Right hindlimb (tissue), 1 donor: ENCODE results near the gene USP5.

Source experiments
- DNase-seq: peaks from one replicate; pipeline ENCODE4 v3.0.0-alpha.2; 2018

The USP5 gene

DNA sequence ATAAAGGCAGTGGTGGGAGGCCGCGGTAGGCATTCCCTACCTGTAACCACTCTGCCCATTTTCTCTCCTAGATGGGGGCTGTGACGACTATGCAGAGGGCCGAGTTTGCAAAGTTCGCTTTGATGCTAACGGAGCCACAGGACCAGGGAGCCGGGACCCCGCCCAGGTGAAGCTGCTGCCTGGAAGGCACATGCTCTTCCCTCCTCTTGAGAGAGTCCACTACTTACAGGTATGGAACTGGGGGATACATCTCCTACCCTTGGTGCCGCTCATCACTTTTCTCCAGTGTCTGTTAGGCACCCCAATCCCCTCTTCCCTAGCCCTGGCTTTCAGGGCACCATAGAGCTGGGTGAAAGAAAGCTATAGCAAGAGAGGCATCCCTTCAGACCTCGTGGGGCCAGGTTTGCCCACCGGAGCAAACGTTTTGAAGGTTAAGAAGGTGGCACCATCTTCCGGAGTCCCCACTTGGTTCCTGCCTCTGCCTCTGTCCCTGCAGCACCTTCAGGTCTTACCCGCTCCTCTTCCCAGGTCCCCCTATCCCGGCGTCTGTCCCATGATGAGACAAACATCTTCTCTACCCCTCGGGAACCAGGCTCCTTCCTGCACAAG lies 25.7 kb upstream of the USP5 start:
- DNase-seq = no peak

DNA sequence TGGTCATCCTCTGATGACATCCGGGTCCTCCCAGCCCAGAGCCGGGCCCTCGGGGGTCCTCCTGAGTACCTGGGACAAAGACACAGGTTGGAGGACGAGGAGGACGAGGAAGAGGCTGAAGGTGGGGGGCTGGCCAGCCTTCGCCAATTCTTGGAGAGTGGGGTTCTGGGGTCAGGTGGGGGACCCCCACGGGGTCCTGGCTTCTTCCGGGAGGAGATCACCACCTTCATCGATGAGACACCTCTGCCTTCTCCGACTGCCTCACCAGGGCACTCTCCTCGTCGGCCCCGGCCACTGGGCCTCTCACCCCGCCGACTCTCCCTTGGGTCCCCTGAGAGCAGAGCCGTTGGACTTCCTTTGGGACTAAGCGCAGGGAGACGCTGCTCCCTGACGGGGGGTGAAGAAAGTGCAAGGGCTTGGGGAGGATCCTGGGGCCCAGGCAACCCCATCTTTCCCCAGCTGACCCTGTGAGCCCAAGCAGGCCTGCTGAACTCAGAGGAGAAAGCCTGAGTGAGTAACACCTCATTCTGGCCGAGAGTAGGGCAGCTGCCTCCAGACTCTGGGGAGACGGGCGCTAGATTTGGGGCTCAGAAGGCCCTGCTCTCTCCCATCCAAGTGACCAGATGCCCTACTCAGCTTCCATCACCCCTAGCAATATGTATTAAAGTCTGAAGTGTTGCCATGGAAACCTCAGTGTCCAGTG lies 25.1 kb upstream of the USP5 start:
- peak; percentile 33 for DNase-seq

DNA sequence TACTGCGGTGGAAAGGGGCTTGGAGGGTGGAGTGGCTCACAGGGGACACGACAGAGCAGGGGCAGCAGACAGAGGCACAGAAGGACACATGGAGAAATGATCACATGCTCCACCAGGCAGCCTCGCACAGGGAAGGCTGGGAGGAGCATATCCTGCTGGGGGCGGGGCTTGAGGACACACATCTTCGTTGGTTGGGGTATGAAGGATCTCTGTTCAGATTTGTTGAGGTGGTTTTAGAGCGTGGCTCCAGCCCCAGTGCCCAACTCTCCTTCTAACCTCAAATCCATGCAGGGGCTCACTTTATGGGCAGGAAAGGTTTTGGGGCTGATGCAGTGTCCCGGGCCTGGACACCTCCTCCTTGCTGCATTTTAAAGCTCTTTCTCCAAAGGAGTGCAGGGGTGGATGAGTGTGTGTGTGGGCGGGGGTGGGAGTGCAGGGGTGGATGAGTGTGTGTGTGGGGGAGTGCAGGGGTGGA lies 24.5 kb upstream of the USP5 start:
- DNase-seq = peak; percentile 92

DNA sequence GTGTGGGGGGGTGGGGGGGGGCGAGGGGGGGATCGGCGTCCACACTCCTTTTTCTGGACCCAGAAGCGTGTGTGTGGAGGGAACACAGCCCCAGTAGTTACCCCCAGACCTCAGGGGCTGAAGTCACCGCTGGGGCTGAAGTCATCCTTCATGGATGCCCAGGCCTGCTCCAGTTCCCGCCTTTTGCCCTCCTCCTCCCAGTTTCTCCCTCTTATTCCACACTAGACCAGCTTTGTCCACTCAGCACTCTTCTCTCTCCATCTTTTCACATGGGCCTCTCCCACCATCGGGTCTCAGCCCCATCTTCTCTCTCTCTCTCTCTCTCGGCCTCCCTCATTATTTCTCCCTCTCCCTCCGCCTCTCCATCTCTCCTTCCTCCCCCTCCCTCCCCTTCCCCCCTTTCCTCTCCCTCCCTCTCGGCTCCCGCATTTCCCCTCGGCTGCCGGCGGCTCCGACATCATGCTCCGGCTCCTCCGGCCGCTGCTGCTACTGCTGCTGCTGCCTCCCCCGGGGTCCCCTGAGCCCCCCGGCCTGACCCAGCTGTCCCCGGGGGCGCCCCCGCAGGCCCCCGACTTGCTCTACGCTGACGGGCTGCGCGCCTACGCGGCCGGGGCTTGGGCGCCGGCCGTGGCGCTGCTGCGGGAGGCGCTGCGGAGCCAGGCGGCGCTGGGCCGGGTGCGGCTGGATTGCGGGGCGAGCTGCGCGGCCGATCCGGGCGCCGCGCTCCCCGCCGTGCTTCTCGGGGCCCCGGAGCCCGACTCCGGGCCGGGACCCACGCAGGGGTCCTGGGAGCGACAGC lies 23.8 kb upstream of the USP5 start, which contains the start of gene P3H3:
P3H3 (plus strand) TSS at position 426 of the 799 bp plus-strand sequence; CDS start at position 460, 34 bp downstream.
- DNase-seq = peak; percentile 79

DNA sequence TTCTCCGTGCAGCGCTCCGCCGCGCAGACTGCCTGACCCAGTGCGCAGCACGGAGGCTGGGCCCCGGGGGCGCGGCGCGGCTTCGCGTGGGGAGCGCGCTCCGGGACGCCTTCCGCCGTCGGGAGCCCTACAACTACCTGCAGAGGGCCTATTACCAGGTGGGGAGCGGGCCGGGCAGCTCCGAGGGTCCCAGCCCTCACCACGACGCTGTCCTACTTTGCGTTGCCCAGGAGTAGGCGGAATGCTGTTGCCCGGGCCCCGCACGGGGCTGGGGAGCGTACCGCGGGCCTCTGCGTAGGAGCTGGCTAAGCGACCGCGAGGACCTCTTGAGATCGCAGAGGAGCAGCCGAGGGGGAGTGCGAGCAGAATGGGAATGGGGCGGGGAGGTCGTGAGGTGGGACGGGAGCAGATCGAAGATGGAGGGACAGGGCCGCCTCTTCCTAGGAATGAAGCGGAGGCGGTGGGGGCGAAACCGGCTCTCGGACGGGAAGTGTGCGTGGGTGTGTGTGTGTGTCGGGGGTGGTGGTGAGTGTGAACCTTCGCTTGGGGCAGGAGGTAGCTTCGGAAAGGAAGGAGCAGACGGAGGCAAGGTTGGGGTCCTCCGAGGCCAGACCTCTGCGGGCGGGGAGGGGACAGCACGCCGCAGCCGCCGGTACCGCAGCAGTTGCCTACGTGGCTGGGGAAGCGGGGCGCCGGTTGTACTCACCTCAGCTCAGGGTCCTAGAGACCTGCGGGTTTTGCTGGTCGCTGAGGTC lies 23.0 kb upstream of the USP5 start:
- DNase-seq = peak; percentile 75

DNA sequence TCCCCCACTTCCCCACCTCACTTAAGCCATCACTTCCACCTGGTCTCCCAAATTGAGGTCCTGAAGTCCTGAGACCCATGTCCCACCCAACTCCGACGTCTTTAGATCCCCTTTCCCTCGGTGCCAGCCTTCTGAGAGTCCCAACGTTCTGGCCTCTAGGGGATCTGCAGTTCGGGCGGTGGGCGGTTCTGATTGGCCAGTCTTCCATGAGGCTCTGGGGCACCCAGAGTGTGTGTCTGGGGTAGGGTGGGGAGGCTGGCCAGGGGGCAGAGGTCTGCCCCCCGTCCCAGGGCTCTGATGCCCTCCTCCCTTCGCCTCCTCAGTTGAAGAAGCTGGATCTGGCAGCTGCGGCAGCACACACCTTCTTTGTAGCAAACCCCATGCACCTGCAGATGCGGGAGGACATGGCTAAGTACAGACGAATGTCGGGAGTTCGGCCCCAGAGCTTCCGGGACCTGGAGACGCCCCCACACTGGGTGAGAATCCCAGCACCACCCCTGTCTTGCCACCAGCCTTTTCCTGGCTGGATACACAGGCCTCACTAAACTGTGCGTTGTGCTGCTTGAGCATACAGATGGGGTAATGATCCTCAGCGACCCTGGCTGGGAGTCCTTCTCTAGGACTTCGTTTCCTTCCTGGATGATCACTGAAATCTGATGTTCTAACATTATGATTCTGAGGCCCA lies 22.3 kb upstream of the USP5 start:
- no peak for DNase-seq

DNA sequence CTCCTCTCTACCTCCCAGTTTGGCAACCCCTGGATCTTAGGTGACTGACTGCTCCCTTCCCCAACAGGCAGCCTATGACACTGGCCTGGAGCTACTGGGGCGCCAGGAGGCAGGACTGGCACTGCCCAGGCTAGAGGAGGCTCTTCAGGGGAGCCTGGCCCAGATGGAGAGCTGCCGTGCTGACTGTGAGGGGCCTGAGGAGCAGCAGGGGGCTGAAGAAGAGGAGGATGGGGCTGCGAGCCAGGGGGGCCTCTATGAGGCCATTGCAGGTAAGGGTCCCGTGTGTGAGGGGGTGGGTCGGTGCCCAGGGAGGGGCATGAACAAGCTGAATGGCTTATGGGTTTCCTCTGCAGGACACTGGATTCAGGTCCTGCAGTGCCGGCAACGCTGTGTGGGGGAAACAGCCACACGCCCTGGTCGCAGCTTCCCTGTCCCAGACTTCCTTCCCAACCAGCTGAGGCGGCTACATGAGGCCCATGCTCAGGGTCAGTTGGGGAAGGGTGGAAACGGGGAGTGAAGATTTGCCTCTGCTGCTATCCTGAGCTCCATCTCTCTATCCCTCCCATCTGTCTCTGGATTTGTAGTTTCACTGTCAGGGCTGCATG lies 21.6 kb upstream of the USP5 start:
- peak; percentile 21 for DNase-seq

DNA sequence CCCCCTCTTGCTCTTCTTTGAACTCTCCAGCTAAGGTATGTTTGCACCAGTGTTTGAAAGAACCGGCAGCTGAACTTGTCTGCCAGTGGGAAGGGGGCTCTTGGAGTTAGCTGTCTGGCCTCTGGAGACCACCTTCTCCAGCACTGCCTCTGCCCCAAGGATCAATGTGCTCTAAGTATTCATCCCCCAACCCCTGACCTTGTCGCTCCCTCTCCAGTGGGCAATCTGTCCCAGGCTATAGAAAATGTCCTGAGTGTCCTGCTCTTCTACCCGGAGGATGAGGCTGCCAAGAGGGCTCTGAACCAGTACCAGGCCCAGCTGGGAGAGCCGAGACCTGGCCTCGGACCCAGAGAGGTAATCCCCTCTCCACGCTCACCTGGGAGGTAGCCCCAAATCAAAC lies 21.0 kb upstream of the USP5 start:
- no peak for DNase-seq

DNA sequence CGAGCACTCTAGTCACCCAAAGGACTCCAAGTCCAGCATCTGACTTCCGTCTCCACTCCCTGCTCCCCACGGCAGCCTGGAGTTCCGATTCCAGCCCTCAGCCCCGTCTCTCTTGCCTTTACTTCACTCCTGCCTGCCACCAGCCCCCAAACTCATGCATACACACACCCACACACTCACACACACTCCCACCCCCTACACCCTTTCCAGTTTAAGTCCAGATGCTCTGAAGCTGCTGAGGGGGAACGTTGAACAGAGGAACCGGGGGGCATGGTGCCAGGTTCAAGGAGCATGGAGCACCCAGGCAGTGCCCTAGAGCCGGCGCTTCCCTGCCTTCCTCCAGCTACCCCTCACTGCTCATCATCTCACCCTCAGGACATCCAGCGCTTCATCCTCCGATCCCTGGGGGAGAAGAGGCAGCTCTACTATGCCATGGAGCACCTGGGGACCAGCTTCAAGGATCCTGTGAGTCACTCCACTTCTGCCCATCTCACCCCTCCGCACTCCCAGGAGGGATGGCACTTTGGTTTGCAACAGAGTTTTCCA lies 20.4 kb upstream of the USP5 start:
- peak; percentile 15 for DNase-seq

DNA sequence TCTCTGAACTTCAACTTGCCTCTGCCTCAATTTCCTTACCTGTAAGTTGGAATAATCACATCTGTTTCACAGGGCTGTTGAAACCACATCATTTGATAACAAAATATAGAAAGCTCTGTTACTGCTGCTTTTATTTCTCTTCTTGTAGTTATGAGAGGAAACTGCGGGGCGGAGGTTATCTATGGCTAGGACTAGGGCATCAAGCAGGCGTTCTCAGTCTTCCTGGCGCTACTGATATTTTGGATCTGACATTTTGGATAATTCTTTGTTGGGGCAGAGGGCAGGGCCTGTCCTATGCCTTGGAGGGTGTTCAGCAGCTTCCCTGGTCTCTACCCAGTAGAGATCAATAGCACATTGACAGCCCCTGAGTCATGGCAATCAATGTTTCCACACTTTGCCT lies 19.8 kb upstream of the USP5 start:
- DNase-seq = no peak

DNA sequence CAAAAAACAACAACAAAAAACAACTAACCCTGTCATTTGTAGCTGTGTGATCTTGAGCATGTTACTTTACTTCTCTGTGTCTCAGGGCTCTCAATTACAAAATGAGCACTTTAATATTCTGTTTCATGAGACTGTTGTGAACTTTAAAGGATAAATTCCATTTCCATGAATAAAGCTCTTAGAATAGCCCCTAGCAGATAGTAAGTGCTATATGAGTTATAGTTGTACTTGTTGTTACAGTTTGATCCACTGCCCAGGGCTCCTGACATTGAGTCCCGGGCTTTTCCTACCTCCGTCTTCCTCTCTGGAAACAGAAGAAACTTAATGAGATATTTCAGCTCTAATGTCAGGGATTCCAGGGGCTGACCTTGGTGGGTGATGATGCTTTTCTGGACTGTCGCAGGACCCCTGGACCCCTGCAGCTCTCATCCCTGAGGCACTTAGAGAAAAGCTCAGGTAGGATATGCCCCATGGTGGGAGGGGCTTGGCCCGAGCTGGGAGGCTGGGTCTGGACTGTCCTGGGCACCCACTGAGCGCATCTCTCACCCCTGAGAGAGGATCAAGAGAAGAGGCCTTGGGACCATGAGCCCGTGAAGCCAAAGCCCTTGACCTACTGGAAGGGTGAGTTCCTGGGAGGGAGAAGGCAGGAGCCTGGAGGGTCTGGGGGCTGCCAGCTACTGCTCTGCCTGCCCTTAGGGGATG lies 18.6 kb upstream of the USP5 start:
- DNase-seq = no peak

DNA sequence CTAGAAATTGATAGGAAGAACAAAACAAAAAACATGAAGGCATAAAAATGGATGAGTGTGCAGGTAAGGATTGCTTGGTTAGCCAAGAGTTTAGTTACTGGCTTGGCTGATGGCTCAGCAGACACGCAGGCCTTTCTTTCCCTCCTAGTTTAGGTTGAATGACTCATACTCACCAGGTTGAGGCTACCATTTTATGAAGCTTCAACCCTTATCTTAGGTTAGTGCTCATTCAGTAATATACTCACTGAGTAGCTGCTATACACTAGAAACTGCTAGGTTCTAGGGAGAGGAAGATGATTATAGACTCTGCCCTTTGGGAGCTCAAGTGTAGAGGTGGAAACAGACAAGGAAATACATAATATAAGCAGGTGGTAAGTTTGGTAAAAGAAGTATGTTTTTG lies 17.7 kb upstream of the USP5 start:
- DNase-seq = no peak

DNA sequence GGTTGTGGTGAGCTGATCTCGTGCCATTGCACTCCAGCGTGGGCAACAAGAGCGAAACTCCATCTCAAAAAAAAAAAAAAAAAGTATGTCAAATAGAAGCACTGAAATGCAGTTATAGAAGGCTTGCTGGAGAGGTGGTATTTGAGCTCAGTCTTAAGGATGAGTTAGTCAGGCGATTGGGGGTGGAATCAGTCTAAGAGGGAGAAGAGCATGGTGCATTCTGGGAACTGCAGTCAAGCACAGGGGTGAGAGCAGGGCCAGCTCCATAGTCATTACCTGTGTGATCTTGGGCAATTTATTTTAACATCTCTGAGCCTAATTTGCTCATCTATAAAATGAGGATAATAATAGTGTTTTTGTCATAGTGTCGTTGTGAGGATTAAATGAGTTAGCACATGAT lies 17.1 kb upstream of the USP5 start:
- DNase-seq = no peak

DNA sequence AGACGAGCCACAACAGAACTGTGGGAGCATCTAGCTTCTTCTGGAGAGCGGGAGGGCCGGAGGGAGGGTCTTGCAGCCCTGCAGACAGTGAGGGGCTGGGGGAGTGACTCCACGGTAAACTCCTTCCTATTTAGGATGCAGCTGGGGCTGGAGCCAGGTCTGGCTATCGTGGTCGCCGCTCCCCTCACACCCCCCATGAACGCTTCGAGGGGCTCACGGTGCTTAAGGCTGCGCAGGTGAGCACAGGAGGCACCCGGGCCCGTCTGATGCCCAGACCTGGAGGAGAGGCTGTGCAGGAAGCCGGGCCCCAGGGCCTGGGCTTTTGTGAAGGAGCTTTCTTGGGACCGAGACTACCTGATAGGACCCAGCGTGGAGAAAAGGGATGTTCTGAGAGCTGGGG lies 15.1 kb upstream of the USP5 start:
- DNase-seq = no peak

DNA sequence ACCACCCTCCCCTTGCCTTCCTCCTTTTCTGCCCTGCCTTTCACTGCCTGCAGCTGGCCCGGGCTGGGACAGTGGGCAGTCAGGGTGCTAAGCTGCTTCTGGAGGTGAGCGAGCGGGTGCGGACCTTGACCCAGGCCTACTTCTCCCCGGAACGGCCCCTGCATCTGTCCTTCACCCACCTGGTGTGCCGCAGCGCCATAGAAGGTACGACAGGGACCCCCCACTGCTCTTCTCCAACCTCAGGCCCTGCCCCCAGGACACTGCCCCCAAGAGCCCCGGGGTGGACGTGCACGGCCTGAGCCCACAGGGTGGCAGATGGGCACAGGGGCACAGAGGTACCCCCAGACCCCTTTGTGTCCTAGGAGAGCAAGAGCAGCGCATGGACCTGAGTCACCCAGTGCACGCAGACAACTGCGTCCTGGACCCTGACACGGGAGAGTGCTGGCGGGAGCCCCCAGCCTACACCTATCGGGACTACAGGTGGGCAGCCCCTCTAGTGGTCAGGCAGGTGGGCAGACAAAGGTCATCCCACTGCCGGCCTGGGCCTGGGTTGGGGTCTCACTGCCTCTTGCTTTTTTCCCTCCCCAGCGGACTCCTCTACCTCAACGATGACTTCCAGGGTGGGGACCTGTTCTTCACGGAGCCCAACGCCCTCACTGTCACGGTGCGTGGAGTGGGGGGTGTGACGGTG lies 14.4 kb upstream of the USP5 start:
- DNase-seq = no peak

DNA sequence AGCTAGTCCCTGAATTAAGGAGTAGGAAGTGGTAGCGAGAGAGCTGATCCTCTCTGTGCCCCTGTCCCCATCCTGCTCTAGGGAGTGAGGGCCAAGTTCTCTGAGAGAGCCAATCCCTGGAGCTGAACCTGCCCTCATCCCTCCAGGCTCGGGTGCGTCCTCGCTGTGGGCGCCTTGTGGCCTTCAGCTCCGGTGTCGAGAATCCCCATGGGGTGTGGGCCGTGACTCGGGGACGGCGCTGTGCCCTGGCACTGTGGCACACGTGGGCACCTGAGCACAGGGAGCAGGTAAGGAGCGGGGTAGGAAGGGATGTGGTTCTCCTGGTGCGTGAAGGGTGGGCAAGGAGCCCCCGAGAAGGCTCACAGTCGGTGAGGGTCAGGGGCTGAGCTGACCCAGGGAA lies 13.1 kb upstream of the USP5 start:
- DNase-seq = no peak

DNA sequence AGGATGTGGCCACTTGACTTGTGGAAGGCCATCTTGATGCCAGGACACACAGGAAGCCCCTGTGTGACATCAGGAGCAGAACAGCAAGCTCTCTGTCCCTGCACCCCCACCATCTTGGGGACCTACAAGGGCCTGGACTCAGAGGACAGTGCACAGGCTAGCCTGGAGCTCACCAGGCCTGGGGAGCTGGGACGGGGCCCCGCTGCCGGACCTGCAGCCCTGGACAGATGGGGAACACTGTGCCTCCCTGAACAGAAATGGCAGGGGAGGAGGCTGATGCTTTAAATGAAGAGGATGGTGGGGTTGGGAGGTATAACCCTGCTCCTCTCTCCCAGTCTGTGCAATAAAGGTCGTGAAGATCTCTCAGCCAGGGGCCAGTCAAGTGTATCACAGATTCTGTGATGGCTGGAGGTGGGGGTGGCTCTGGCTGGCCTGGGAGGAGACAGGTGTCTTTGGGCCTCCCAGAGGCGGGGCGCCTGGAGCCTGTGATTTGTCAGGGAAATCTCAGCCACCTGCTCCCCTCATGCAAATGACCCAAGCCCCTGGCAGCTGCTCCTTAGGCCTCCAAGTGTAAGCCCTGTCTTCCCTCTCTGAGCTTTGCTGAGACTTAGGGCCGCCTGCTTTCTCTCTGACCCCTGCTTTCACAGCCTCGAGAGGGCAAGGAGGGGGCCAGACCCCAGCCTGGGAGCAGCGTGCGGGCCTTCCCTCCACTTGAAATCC lies 12.3 kb upstream of the USP5 start:
- peak; percentile 69 for DNase-seq

DNA sequence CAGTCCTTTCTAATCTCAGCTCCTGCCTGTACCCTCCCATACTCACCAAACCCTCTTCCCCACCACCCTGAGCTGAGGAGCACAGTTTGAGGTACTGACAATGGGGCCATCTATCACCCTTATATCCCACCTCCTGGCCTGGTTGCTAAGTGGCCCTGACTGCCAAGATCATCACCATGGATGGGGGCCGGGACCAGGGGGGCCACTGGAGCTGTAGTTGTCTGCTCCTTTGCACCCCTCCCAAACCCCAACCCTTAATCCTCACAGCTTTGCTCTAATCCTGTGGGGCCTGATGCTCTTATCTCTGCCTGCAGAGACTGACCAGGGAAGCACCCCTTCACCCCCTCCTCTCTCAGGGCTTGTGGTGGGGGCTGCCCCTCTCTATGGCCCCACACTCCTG lies 11.6 kb upstream of the USP5 start:
- DNase-seq = no peak

DNA sequence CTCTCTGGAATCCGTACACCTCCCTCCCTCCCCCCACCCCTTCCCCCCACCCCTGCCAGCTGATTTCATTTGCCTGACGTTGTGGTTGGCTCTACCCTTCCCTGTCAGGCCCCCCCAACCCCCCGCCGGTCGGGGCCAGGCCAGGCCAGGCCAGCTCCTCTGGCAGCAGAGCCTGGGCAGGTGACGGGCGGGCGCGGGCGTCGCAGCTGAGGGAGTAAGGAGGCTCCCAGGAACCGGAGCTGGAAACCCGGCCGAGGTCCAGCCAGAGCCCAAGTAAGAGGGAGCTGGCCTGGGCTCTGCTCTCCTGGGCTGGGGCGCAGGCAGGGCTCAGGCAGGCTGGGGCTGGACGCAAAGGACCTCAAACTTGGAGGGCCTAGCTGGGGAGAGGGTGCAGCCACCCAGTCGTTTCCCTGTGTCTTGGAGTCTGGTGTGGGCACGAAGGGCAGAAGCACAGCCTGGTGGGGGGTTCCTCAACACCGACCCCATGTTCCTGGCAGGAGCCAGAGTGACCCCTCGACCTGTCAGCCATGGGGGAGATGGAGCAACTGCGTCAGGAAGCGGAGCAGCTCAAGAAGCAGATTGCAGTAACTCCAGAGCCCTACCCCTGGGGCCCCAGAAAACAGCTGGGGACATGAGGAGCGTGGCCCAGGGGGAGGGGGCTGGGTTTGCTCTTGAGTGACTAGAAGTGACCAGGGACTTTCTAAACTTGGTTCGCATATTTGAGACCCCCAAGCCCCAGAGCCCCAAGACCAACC lies 11.0 kb upstream of the USP5 start, which contains the start of gene GNB3:
GNB3 (plus strand) TSS at position 165 of the 755 bp plus-strand sequence; CDS start at position 528, 363 bp downstream.
- DNase-seq = no peak
